NCI-H1436 treated with DMSO at 0.1 percent for 48 hours (cell line): ENCODE measurements around the gene RHOBTB1.

ENCODE experiments used
- DNase-seq: peaks from one replicate; lab custom pipeline; 2025; lab: John Stamatoyannopoulos, UW

The RHOBTB1 gene

DNA sequence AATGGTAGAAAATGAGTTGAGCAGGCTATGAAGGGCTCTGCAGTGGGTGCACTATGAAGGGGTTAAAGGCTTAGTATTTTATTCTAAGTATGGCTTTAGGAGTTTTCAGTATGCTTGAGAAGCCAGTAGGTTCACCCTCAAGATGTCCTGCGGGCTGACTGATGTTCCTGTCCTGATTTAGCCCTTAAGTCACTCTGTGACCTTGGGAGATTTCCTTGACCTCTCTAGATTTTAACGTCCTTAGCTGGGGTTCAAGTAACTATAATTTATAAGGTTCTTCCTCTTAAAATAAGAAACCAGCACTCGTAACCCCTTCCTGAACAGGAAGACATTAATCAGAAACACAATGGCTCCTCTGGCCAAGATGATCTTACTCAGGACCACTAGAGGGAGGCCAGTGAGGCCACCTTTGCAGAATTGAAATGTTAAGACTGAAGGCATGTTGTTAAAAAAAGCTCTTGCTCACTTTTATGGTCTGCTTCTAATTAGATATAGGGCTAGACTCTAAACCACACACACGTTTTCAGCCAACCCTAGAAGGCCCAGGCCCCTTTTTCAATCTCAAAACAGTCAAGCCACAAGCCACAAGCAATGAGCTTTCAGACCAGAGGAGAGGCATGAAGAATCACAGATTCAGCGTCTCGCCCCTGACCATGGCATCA, 123.8 kb downstream of the RHOBTB1 start:
- DNase-seq: no peak
